ENCODE measurements around the gene SPATA31C1.
"Not testable (repeated sequence)": the region's sequence is repeated elsewhere in the genome, so short reads cannot be mapped to it uniquely, and the experiment has no call there.

SPATA31C1 gene

GRCh38 chr9:87917662-87918061 lies at the start of gene SPATA31C1:
TSS of gene SPATA31C1 (plus strand) at chr9:87917962.
- DNase-seq = not testable (repeated sequence)

- no peak for DNase-seq
Measured at GRCh38 chr9:87868175-87868574, 49.6 kb upstream of the SPATA31C1 start.

GRCh38 chr9:87868635-87869034 lies 49.1 kb upstream of the SPATA31C1 start:
- DNase-seq = no peak

GRCh38 chr9:87869082-87869481 lies 48.7 kb upstream of the SPATA31C1 start:
- DNase-seq = no peak

GRCh38 chr9:87871425-87872078 lies 46.2 kb upstream of the SPATA31C1 start:
- DNase-seq = no peak

- DNase-seq = peak in 1 of 56 donors; percentile 13
Measured at GRCh38 chr9:87872079-87872624, 45.6 kb upstream of the SPATA31C1 start.

- DNase-seq = no peak
Measured at GRCh38 chr9:87873607-87874303, 44.0 kb upstream of the SPATA31C1 start.

GRCh38 chr9:87874304-87874623 lies 43.5 kb upstream of the SPATA31C1 start:
- DNase-seq = no peak

- no peak for DNase-seq
Measured at GRCh38 chr9:87875060-87875459, 42.7 kb upstream of the SPATA31C1 start.

GRCh38 chr9:87875831-87876545 lies 41.8 kb upstream of the SPATA31C1 start:
- no peak for DNase-seq

GRCh38 chr9:87876708-87877107 lies 41.1 kb upstream of the SPATA31C1 start:
- no peak for DNase-seq

- no peak for DNase-seq
Measured at GRCh38 chr9:87878989-87879511, 38.7 kb upstream of the SPATA31C1 start.

- DNase-seq = no peak
Measured at GRCh38 chr9:87880116-87880515, 37.6 kb upstream of the SPATA31C1 start.

GRCh38 chr9:87880683-87881082 lies 37.1 kb upstream of the SPATA31C1 start:
- no peak for DNase-seq

- DNase-seq = no peak
Measured at GRCh38 chr9:87882627-87883026, 35.1 kb upstream of the SPATA31C1 start, which contains the start of gene SPATA31E1. TSS of gene SPATA31E1 (plus strand) at chr9:87882877. CDS start at chr9:87882892, 15 bp downstream.

- no peak for DNase-seq
Measured at GRCh38 chr9:87883274-87883673, 34.5 kb upstream of the SPATA31C1 start.

GRCh38 chr9:87883990-87884389 lies 33.8 kb upstream of the SPATA31C1 start:
- no peak for DNase-seq

GRCh38 chr9:87884578-87885459 lies 32.9 kb upstream of the SPATA31C1 start:
- DNase-seq = no peak

- DNase-seq = no peak
Measured at GRCh38 chr9:87885484-87886189, 32.1 kb upstream of the SPATA31C1 start.

Measured in nucleus accumbens (tissue), 56 donors.